WTC11 (cell line): Measurements from ENCODE around the gene ANTXR1.

Source experiments
- E2F1 ChIP-seq: sonication (generic); formaldehyde crosslinking; IDR thresholded peaks from 2 replicates; pipeline ENCODE4 v1.8.0; 2022; ENCODE audit warnings: mild to moderate bottlenecking, missing genetic modification reagents
- ETV6 ChIP-seq: sonication (generic); formaldehyde crosslinking; IDR thresholded peaks from 2 replicates; pipeline ENCODE4 v1.8.1; 2022; ENCODE audit warnings: mild to moderate bottlenecking, missing genetic modification reagents
- HMGXB4 ChIP-seq: sonication (generic); formaldehyde crosslinking; IDR thresholded peaks from 2 replicates; pipeline ENCODE4 v1.8.1; 2023; ENCODE audit warnings: mild to moderate bottlenecking, moderate library complexity, missing genetic modification reagents
- MAX ChIP-seq: sonication (generic); formaldehyde crosslinking; IDR thresholded peaks from 2 replicates; pipeline ENCODE4 v1.8.0; 2022; ENCODE audit warnings: mild to moderate bottlenecking, missing genetic modification reagents
- NFYB ChIP-seq: sonication (generic); formaldehyde crosslinking; conservative IDR thresholded peaks from 2 replicates; pipeline ENCODE4 v1.8.0; 2022; ENCODE audit warnings: low read depth, missing genetic modification reagents
- TCF7 ChIP-seq: sonication (generic); formaldehyde crosslinking; IDR thresholded peaks from 2 replicates; pipeline ENCODE4 v1.8.0; 2022; ENCODE audit warnings: mild to moderate bottlenecking, low read depth, missing genetic modification reagents, moderate library complexity
- ZNF281 ChIP-seq: sonication (generic); formaldehyde crosslinking; IDR thresholded peaks from 2 replicates; pipeline ENCODE4 v1.8.0; 2023; ENCODE audit warnings: mild to moderate bottlenecking, missing genetic modification reagents
- ZNF396 ChIP-seq: fragments of 250-450 bp; sonication (Bioruptor Pico); IDR thresholded peaks from 2 replicates; pipeline ENCODE4 v1.8.0; 2021; ENCODE audit warnings: mild to moderate bottlenecking, moderate library complexity, borderline replicate concordance
- TF ChIP-seq, protein P1 (sequence below): fragments of 200-600 bp; IDR thresholded peaks from 2 replicates; pipeline ENCODE4 v1.8.0; 2022; ENCODE audit warnings: antibody characterized with exemption
- TF ChIP-seq, protein P2 (sequence below): sonication (generic); formaldehyde crosslinking; IDR thresholded peaks from 2 replicates; pipeline ENCODE4 v1.8.1; 2022; ENCODE audit warnings: mild to moderate bottlenecking, moderate library complexity, missing genetic modification reagents
- TF ChIP-seq, protein P3 (sequence below): sonication (generic); formaldehyde crosslinking; conservative IDR thresholded peaks from 2 replicates; pipeline ENCODE4 v1.8.1; 2022; ENCODE audit warnings: mild to moderate bottlenecking, missing genetic modification reagents
- TF ChIP-seq, protein P4 (sequence below): fragments of 250-450 bp; sonication (Bioruptor Pico); IDR thresholded peaks from 2 replicates; pipeline ENCODE4 v1.9.0; 2021; ENCODE audit warnings: mild to moderate bottlenecking

DNA sequence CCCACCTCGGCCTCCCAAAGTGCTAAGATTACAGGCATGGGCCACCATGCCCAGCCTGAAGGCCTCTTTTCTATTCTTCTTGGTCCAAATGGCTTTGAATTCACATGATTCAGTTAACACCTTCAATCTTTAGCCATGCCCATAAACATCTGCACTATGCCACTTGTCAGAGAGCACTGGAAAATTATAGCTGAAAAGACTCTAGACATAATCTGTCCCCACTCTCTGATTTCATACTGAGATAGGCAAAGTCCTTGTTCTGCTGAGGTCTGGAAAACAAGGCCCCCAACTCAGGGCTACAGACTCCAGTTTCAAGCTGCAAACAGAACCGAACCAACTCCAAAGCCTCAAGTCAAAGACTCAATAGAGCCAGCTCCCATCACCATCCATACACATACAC lies 170.7 kb downstream of the ANTXR1 start:
- TF ChIP-seq, protein P1, sequence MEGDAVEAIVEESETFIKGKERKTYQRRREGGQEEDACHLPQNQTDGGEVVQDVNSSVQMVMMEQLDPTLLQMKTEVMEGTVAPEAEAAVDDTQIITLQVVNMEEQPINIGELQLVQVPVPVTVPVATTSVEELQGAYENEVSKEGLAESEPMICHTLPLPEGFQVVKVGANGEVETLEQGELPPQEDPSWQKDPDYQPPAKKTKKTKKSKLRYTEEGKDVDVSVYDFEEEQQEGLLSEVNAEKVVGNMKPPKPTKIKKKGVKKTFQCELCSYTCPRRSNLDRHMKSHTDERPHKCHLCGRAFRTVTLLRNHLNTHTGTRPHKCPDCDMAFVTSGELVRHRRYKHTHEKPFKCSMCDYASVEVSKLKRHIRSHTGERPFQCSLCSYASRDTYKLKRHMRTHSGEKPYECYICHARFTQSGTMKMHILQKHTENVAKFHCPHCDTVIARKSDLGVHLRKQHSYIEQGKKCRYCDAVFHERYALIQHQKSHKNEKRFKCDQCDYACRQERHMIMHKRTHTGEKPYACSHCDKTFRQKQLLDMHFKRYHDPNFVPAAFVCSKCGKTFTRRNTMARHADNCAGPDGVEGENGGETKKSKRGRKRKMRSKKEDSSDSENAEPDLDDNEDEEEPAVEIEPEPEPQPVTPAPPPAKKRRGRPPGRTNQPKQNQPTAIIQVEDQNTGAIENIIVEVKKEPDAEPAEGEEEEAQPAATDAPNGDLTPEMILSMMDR: no peak
- TF ChIP-seq TCF7 (CRISPR knock-in tag) (no peak), HMGXB4 (no peak), NFYB (CRISPR knock-in tag) (no peak), E2F1 (CRISPR knock-in tag) (no peak), MAX (CRISPR knock-in tag) (no peak), ZNF396 (CRISPR knock-in tag) (no peak), ETV6 (CRISPR knock-in tag) (no peak), ZNF281 (CRISPR knock-in tag) (no peak)
- TF ChIP-seq, protein P2, sequence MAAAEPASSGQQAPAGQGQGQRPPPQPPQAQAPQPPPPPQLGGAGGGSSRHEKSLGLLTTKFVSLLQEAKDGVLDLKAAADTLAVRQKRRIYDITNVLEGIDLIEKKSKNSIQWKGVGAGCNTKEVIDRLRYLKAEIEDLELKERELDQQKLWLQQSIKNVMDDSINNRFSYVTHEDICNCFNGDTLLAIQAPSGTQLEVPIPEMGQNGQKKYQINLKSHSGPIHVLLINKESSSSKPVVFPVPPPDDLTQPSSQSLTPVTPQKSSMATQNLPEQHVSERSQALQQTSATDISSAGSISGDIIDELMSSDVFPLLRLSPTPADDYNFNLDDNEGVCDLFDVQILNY (CRISPR knock-in tag): no peak
- TF ChIP-seq, protein P3, sequence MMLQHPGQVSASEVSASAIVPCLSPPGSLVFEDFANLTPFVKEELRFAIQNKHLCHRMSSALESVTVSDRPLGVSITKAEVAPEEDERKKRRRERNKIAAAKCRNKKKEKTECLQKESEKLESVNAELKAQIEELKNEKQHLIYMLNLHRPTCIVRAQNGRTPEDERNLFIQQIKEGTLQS: no peak
- TF ChIP-seq, protein P4, sequence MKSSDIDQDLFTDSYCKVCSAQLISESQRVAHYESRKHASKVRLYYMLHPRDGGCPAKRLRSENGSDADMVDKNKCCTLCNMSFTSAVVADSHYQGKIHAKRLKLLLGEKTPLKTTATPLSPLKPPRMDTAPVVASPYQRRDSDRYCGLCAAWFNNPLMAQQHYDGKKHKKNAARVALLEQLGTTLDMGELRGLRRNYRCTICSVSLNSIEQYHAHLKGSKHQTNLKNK (CRISPR knock-in tag): no peak
